Measurements from ENCODE around the gene AIG1.

The AIG1 gene

GRCh38 chr6:143179901-143180612, 119.4 kb downstream of the AIG1 start:
- in situ Hi-C loops (cut with HindIII; ENCODE audit: low sequenced_read_pairs) = no loop called here
- no peak for DNase-seq (ENCODE audit: low read depth, low spot score)
- TF ChIP-seq CTCF (IDR thresholded peaks at IDR 0.05; ENCODE audit: low read depth, low read length) = no peak
- no peak overlapping the region for H3K4me3 ChIP-seq (ENCODE audit: low read depth, low read length)

- in situ Hi-C loops (cut with HindIII; ENCODE audit: low sequenced_read_pairs) = no loop called here
- no peak for TF ChIP-seq CTCF (IDR thresholded peaks at IDR 0.05; ENCODE audit: low read depth, low read length)
- no peak overlapping the region for H3K4me3 ChIP-seq (ENCODE audit: low read depth, low read length)
- peak; percentile 54 for DNase-seq (ENCODE audit: low read depth, low spot score)
Measured at GRCh38 chr6:143180826-143181225, 120.1 kb downstream of the AIG1 start.

GRCh38 chr6:143183666-143184065, 123.0 kb downstream of the AIG1 start:
- peak; percentile 62 for DNase-seq (ENCODE audit: low read depth, low spot score)
- TF ChIP-seq CTCF (IDR thresholded peaks at IDR 0.05; ENCODE audit: low read depth, low read length) = no peak
- in situ Hi-C loops (cut with HindIII; ENCODE audit: low sequenced_read_pairs) = no loop called here
- H3K4me3 ChIP-seq (ENCODE audit: low read depth, low read length) = no peak overlapping the region

GRCh38 chr6:143185288-143185687, 124.6 kb downstream of the AIG1 start:
- no peak for DNase-seq (ENCODE audit: low read depth, low spot score)
- no peak overlapping the region for H3K4me3 ChIP-seq (ENCODE audit: low read depth, low read length)
- no peak for TF ChIP-seq CTCF (IDR thresholded peaks at IDR 0.05; ENCODE audit: low read depth, low read length)
- in situ Hi-C loops (cut with HindIII; ENCODE audit: low sequenced_read_pairs) = no loop called here

GRCh38 chr6:143187238-143187923, 126.7 kb downstream of the AIG1 start:
- peak; percentile 89 for DNase-seq (ENCODE audit: low read depth, low spot score)
- no peak for TF ChIP-seq CTCF (IDR thresholded peaks at IDR 0.05; ENCODE audit: low read depth, low read length)
- in situ Hi-C loops (cut with HindIII; ENCODE audit: low sequenced_read_pairs) = no loop called here
- H3K4me3 ChIP-seq (ENCODE audit: low read depth, low read length) = no peak overlapping the region

- no peak for TF ChIP-seq CTCF (IDR thresholded peaks at IDR 0.05; ENCODE audit: low read depth, low read length)
- H3K4me3 ChIP-seq (ENCODE audit: low read depth, low read length) = no peak overlapping the region
- no peak for DNase-seq (ENCODE audit: low read depth, low spot score)
- in situ Hi-C loops (cut with HindIII; ENCODE audit: low sequenced_read_pairs) = no loop called here
Measured at GRCh38 chr6:143188292-143188691, 127.6 kb downstream of the AIG1 start.
